BE2C (cell line): Measurements from ENCODE around the gene SLC50A1.

Experiments
- DNase-seq: peaks from one replicate; pipeline ENCODE4 v3.0.0-alpha.2; 2020
- H3K27me3 ChIP-seq: fragments of 250-450 bp; sonication (Bioruptor Pico); 2 replicates; pipeline ENCODE4 v1.5.1; 2020; ENCODE audit warnings: mild to moderate bottlenecking
- H3K36me3 ChIP-seq: fragments of 250-450 bp; sonication (Bioruptor Pico); 2 replicates; pipeline ENCODE4 v1.5.1; 2020; ENCODE audit warnings: mild to moderate bottlenecking
- H3K4me1 ChIP-seq: fragments of 250-450 bp; sonication (Bioruptor Pico); 2 replicates; pipeline ENCODE4 v1.5.1; 2020
- H3K4me3 ChIP-seq: 2 replicates; pipeline ENCODE4 v1.5.1; 2011; ENCODE audit warnings: low read depth, low read length
- H3K9me3 ChIP-seq: fragments of 250-450 bp; sonication (Bioruptor Pico); 2 replicates; pipeline ENCODE4 v1.5.1; 2020
- CTCF ChIP-seq: IDR thresholded peaks from 2 replicates; pipeline ENCODE4 v1.5.1; 2012; ENCODE audit warnings: mild to moderate bottlenecking, low read depth, low read length

Gene SLC50A1

GRCh38 chr1:155120253-155120652 lies 15.4 kb upstream of the SLC50A1 start:
- Histone ChIP-seq H3K4me1 (no peaks in the 10 kb centered on the region), H3K27me3 (no peaks in the 10 kb centered on the region), H3K9me3 (no peaks in the 10 kb centered on the region), H3K36me3 (no peaks in the 10 kb centered on the region), H3K4me3 (no peak overlapping the region)
- TF ChIP-seq CTCF = no peak
- no peak for DNase-seq

GRCh38 chr1:155121249-155121648 lies 14.4 kb upstream of the SLC50A1 start:
- no peak for DNase-seq
- Histone ChIP-seq H3K36me3 (no peaks in the 10 kb centered on the region), H3K9me3 (no peaks in the 10 kb centered on the region), H3K4me3 (no peak overlapping the region), H3K4me1 (peaks cover 5% of the 10 kb centered on the region), H3K27me3 (no peaks in the 10 kb centered on the region)
- TF ChIP-seq CTCF = no peak

- Histone ChIP-seq H3K36me3 (no peaks in the 10 kb centered on the region), H3K4me3 (no peak overlapping the region), H3K4me1 (peaks cover 14% of the 10 kb centered on the region), H3K27me3 (no peaks in the 10 kb centered on the region), H3K9me3 (peaks cover 2% of the 10 kb centered on the region; the same call in 1 of the 2 replicates)
- TF ChIP-seq CTCF = no peak
- no peak for DNase-seq
Measured at GRCh38 chr1:155122308-155122707, 13.3 kb upstream of the SLC50A1 start.

GRCh38 chr1:155123801-155124200 lies 11.9 kb upstream of the SLC50A1 start:
- TF ChIP-seq CTCF = no peak
- Histone ChIP-seq H3K36me3 (no peaks in the 10 kb centered on the region), H3K4me3 (no peak overlapping the region), H3K27me3 (no peaks in the 10 kb centered on the region), H3K9me3 (peaks cover 2% of the 10 kb centered on the region; the same call in 1 of the 2 replicates), H3K4me1 (peaks cover 20% of the 10 kb centered on the region)
- no peak for DNase-seq

GRCh38 chr1:155124503-155125463 lies 10.9 kb upstream of the SLC50A1 start:
- no peaks in the 10 kb centered on the region for H3K36me3 ChIP-seq
- H3K27me3 ChIP-seq = no peaks in the 10 kb centered on the region
- H3K4me3 ChIP-seq = no peak overlapping the region
- peaks cover 2% of the 10 kb centered on the region; the same call in 1 of the 2 replicates for H3K9me3 ChIP-seq
- no peak for DNase-seq
- no peak for TF ChIP-seq CTCF
- peaks cover 29% of the 10 kb centered on the region for H3K4me1 ChIP-seq

GRCh38 chr1:155125511-155125945 lies 10.1 kb upstream of the SLC50A1 start:
- H3K36me3 ChIP-seq = no peaks in the 10 kb centered on the region
- peaks cover 32% of the 10 kb centered on the region for H3K4me1 ChIP-seq
- no peak overlapping the region for H3K4me3 ChIP-seq
- DNase-seq = no peak
- H3K27me3 ChIP-seq = no peaks in the 10 kb centered on the region
- peaks cover 2% of the 10 kb centered on the region; the same call in 1 of the 2 replicates for H3K9me3 ChIP-seq
- no peak for TF ChIP-seq CTCF
